Activated T-helper 2 cell treated with anti-CD3 and anti-CD28 coated beads, Interferon-gamma antibody, Interleukin-2, Interleukin-4, amounts not matched to agents 10 μg/mL and 5 μg/mL and 100 μg/mL, durations not matched to agents 14 hours and 24 hours and 36 hours (primary cell): ENCODE measurements around the gene AMFR. TPM values are rescaled to one million over a fixed set of nuclear protein-coding genes. Genes with fewer than 3 reads are reported as not detected.

Experiments
- DNase-seq: peaks from one replicate; pipeline ENCODE4 v3.0.0; 2021; ENCODE audit warnings: low spot score
- H3K27ac Mint-ChIP-seq: one replicate; pipeline ENCODE4 v1.8.0; 2021; ENCODE audit warnings: mixed read lengths
- H3K27me3 Mint-ChIP-seq: one replicate; pipeline ENCODE4 v1.8.0; 2021; ENCODE audit warnings: low read depth, mixed read lengths
- H3K36me3 Mint-ChIP-seq: one replicate; pipeline ENCODE4 v1.8.0; 2021; ENCODE audit warnings: low read depth, mixed read lengths
- H3K4me1 Mint-ChIP-seq: one replicate; pipeline ENCODE4 v1.8.0; 2021; ENCODE audit warnings: low read depth, mixed read lengths
- H3K4me3 Mint-ChIP-seq: one replicate; pipeline ENCODE4 v1.8.0; 2021; ENCODE audit warnings: low read depth, mild to moderate bottlenecking, moderate library complexity, mixed read lengths
- H3K9me3 Mint-ChIP-seq: one replicate; pipeline ENCODE4 v1.8.0; 2021; ENCODE audit warnings: mixed read lengths
- intact Hi-C: fragments of 100-400 bp; cut with micrococcal nuclease; formaldehyde crosslinking; loops from one replicate; pipeline ENCODE4 v1.15.1; 2023
- total RNA-seq: library from RNA; stranded (reverse); gene quantifications from 2 replicates; pipeline ENCODE4 v1.2.3, GENCODE V29; 2022

AMFR gene
- total RNA-seq, 1 donor from 2014 or later, result 58.8 TPM

DNA sequence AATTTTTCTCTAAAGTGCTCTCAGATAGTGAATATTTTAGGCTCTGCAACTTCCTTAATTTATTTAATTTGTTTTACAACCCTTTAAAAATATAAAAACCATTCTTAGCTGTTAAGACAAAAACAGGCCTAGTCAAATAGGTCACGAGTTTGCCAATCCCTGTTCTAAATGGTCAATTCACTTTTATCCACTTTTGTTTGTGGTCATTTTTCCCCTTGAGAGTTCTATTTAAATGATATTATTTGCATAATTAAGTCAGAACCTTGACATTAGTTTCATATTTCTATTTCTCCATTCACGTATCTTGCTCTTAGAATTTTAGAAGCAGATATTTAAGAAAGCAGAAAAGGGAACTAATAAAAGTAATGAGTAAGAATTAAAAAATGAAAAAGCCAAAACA lies 4.0 kb downstream of the AMFR start:
- no peaks in the 10 kb centered on the region for H3K27me3 Mint-ChIP-seq
- peak overlapping the region; percentile 35 for H3K27ac Mint-ChIP-seq
- no peaks in the 10 kb centered on the region for H3K36me3 Mint-ChIP-seq
- intact Hi-C loops, result no loop called here
- H3K9me3 Mint-ChIP-seq, result no peaks in the 10 kb centered on the region
- DNase-seq, result no peak
- H3K4me1 Mint-ChIP-seq, result peaks cover 40% of the 10 kb centered on the region
- H3K4me3 Mint-ChIP-seq, result no peak overlapping the region

DNA sequence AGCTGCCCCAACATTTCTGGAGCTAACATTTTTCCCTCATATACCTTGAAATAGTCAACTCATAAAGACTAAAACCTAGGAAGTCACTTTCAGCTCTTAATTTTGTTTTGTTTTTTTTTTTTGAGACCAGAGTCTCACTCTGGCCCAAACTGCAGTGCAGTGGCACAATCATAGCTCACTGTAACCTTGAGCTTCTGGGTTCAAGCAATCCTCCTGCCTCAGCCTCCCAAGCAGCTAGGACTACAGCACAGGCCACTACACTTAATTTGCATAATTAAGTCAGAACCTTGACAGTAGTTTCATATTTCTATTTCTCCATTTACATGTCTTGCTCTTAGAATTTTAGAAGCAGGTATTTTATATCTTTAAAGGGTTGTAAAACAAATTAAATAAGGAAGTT lies 4.7 kb downstream of the AMFR start:
- H3K36me3 Mint-ChIP-seq, result peaks cover 4% of the 10 kb centered on the region
- no peak overlapping the region for H3K4me3 Mint-ChIP-seq
- H3K4me1 Mint-ChIP-seq, result peaks cover 38% of the 10 kb centered on the region
- H3K9me3 Mint-ChIP-seq, result no peaks in the 10 kb centered on the region
- intact Hi-C loops, result no loop called here
- DNase-seq, result no peak
- H3K27me3 Mint-ChIP-seq, result no peaks in the 10 kb centered on the region
- H3K27ac Mint-ChIP-seq, result no peak overlapping the region

- no peaks in the 10 kb centered on the region for H3K9me3 Mint-ChIP-seq
- H3K4me1 Mint-ChIP-seq, result peaks cover 42% of the 10 kb centered on the region
- no peak overlapping the region for H3K27ac Mint-ChIP-seq
- H3K4me3 Mint-ChIP-seq, result no peak overlapping the region
- H3K27me3 Mint-ChIP-seq, result no peaks in the 10 kb centered on the region
- intact Hi-C loops, result no loop called here
- DNase-seq, result no peak
- peaks cover 7% of the 10 kb centered on the region for H3K36me3 Mint-ChIP-seq
These were observed 5.4 kb downstream of the AMFR start for GRCh38 chr16:56419740-56420548.

DNA sequence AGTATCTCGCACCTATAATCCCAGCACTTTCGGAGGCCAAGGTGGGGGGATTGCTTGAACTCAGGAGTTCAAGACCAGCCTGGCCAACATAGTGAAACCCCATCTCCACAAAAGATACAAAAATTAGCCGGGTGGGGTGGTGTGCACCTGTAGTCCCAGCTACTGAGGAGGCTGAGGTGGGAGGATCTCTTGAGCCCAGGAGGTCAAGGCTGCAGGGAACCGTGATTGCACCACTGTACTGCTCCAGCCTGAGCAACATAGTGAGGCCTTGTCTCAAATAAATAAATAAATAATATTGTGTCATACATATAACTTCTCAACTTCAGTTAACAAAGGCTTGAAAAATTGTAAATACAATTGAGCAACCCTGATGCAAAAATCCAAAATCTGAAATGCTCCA lies 8.2 kb downstream of the AMFR start:
- H3K27me3 Mint-ChIP-seq, result no peaks in the 10 kb centered on the region
- DNase-seq, result no peak
- peaks cover 19% of the 10 kb centered on the region for H3K36me3 Mint-ChIP-seq
- no peak overlapping the region for H3K27ac Mint-ChIP-seq
- peaks cover 19% of the 10 kb centered on the region for H3K4me1 Mint-ChIP-seq
- intact Hi-C loops, result no loop called here
- no peaks in the 10 kb centered on the region for H3K9me3 Mint-ChIP-seq
- H3K4me3 Mint-ChIP-seq, result no peak overlapping the region

GRCh38 chr16:56415875-56416274 lies 9.5 kb downstream of the AMFR start:
- Mint-ChIP-seq H3K27ac (no peak overlapping the region), H3K9me3 (no peaks in the 10 kb centered on the region), H3K4me3 (no peak overlapping the region), H3K4me1 (peaks cover 12% of the 10 kb centered on the region), H3K36me3 (peaks cover 28% of the 10 kb centered on the region), H3K27me3 (no peaks in the 10 kb centered on the region)
- DNase-seq, result no peak
- intact Hi-C loops, result no loop called here

DNA sequence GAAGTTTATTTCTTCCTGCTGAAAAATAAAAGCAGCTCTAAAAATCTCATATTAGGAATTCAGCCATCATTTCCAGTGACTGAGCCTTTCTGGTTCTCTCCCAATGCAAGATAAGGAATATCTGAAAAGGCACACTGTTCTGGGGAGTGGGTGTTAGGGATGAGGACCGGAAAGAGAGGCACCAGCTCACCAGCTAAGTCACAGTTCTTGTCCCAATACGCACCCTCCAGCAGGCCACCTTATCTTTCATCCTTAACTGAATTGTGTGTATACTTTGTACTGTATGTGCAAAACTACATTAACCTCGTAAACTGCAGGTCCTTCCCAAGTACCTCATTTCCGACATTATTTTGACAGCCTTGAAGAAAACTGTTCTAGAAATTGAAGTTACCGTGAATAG lies 11.0 kb downstream of the AMFR start:
- Mint-ChIP-seq H3K4me1 (peaks cover 7% of the 10 kb centered on the region), H3K27me3 (no peaks in the 10 kb centered on the region), H3K4me3 (no peak overlapping the region), H3K36me3 (peaks cover 32% of the 10 kb centered on the region), H3K27ac (no peak overlapping the region), H3K9me3 (no peaks in the 10 kb centered on the region)
- intact Hi-C loops, result no loop called here
- DNase-seq, result no peak

- Mint-ChIP-seq H3K4me3 (no peak overlapping the region), H3K27ac (no peak overlapping the region), H3K9me3 (no peaks in the 10 kb centered on the region), H3K27me3 (no peaks in the 10 kb centered on the region), H3K4me1 (peaks cover 7% of the 10 kb centered on the region), H3K36me3 (peaks cover 41% of the 10 kb centered on the region)
- no peak for DNase-seq
- intact Hi-C loops, result no loop called here
These were observed 12.0 kb downstream of the AMFR start for GRCh38 chr16:56413381-56413780.

GRCh38 chr16:56411624-56412023 lies 13.7 kb downstream of the AMFR start:
- no peaks in the 10 kb centered on the region for H3K27me3 Mint-ChIP-seq
- no peaks in the 10 kb centered on the region for H3K9me3 Mint-ChIP-seq
- no peak overlapping the region for H3K27ac Mint-ChIP-seq
- peaks cover 48% of the 10 kb centered on the region for H3K36me3 Mint-ChIP-seq
- DNase-seq, result no peak
- H3K4me3 Mint-ChIP-seq, result no peak overlapping the region
- peaks cover 7% of the 10 kb centered on the region for H3K4me1 Mint-ChIP-seq
- intact Hi-C loops, result no loop called here

- Mint-ChIP-seq H3K4me3 (no peak overlapping the region), H3K27me3 (no peaks in the 10 kb centered on the region), H3K36me3 (peaks cover 48% of the 10 kb centered on the region), H3K27ac (no peak overlapping the region), H3K4me1 (peaks cover 7% of the 10 kb centered on the region), H3K9me3 (no peaks in the 10 kb centered on the region)
- no peak for DNase-seq
- intact Hi-C loops, result no loop called here
These were observed 14.2 kb downstream of the AMFR start for GRCh38 chr16:56411123-56411522.

DNA sequence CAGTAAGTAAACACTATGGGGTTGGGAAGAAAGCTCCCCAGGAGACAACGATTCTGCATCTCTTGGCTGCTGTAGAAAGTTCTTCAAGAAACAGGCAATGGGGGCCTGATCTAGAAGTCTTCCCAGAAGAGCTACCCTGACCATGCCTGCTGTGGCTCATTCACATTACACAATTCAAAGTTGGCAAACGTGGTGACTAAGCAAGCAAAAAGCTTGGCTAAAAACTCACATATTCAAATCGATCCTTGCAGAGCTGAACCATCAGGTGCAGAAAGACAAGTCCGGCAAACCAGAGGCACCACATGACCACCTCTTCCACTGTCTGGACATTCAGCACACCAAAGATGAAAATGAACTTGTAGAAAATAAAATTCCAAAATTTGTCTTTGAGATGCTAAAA lies 16.1 kb downstream of the AMFR start:
- H3K36me3 Mint-ChIP-seq, result peaks cover 54% of the 10 kb centered on the region
- no peaks in the 10 kb centered on the region for H3K27me3 Mint-ChIP-seq
- H3K4me3 Mint-ChIP-seq, result no peak overlapping the region
- no peak overlapping the region for H3K27ac Mint-ChIP-seq
- no peaks in the 10 kb centered on the region for H3K9me3 Mint-ChIP-seq
- H3K4me1 Mint-ChIP-seq, result no peaks in the 10 kb centered on the region
- no peak for DNase-seq
- intact Hi-C loops, result no loop called here

GRCh38 chr16:56408379-56409098 lies 16.8 kb downstream of the AMFR start:
- intact Hi-C loops, result no loop called here
- Mint-ChIP-seq H3K27ac (peak overlapping the region; percentile 28), H3K4me1 (no peaks in the 10 kb centered on the region), H3K36me3 (peaks cover 48% of the 10 kb centered on the region), H3K9me3 (no peaks in the 10 kb centered on the region), H3K27me3 (no peaks in the 10 kb centered on the region), H3K4me3 (no peak overlapping the region)
- no peak for DNase-seq

DNA sequence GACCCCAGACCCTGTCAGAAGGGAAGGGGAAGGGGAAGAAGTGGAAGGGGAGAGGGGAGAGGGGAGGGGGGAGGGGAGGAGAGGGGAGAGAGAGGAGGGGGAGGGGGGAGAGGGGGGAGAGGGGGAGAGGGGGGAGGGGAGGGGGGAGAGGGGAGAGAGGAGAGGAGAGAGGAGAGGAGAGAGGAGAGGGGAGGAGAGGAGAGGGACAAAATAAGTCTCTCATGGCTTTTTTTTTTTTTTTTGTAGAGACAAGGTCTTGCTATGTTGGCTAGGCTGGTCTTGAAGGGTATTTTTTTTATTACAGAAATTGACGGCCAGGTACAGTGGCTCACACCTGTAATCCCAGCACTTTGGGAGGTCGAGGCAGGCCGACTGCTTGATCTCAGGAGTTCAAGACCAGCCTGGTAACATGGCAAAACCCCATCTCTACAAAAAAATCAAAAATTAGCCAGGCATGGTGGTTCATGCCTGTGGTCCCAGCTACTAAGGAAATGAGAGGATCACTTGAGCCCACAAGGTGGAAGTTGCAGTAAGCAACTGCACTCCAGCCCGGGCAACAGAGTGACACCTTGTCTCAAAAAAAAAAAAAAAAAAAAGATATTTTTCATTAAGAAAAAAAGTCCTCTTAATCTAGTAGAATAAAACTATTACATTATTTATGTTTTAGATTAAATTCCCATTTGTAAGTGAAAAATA lies 19.2 kb downstream of the AMFR start:
- H3K27me3 Mint-ChIP-seq, result no peaks in the 10 kb centered on the region
- no peak overlapping the region for H3K4me3 Mint-ChIP-seq
- H3K27ac Mint-ChIP-seq, result no peak overlapping the region
- H3K4me1 Mint-ChIP-seq, result no peaks in the 10 kb centered on the region
- intact Hi-C loops, result no loop called here
- no peak for DNase-seq
- no peaks in the 10 kb centered on the region for H3K9me3 Mint-ChIP-seq
- H3K36me3 Mint-ChIP-seq, result peaks cover 53% of the 10 kb centered on the region

DNA sequence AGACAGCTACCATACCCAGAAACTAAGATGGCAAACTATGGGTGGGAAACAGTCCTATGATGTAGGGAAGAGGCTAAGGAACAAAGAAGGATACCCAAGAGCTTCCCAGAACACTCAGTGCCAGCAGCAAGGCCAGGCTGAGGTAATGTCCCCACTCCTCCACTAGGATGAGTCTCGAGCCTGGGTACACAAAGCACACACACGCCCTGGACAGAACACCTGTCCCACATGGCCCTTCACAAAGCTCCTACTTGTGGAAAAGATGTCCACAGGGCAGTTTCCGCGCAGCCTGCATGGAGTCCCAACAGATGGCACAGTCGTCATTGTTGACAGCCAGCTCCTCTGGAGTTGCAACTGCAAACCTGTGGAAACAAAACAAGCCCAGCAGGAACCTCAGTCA lies 23.9 kb downstream of the AMFR start:
- peaks cover 1% of the 10 kb centered on the region for H3K4me1 Mint-ChIP-seq
- H3K9me3 Mint-ChIP-seq, result no peaks in the 10 kb centered on the region
- intact Hi-C loops, result no loop called here
- no peak for DNase-seq
- H3K27me3 Mint-ChIP-seq, result no peaks in the 10 kb centered on the region
- H3K36me3 Mint-ChIP-seq, result peaks cover 60% of the 10 kb centered on the region
- no peak overlapping the region for H3K27ac Mint-ChIP-seq
- no peak overlapping the region for H3K4me3 Mint-ChIP-seq
